ENCODE results near the gene CRYGA. TPM values are rescaled to one million over a fixed set of nuclear protein-coding genes. Genes with fewer than 3 reads are reported as not detected.
"Not testable (repeated sequence)": the region's sequence is repeated elsewhere in the genome, so short reads cannot be mapped to it uniquely, and the experiment has no call there.

CRYGA gene
- total RNA-seq, 1 donor from 2014 or later, result not detected

GRCh38 chr2:208164951-208165755 lies 1.8 kb upstream of the CRYGA start:
- DNase-seq (ENCODE audit: low spot score), result no peak

GRCh38 chr2:208156439-208156838 lies 7.0 kb downstream of the CRYGA start:
- no peak for DNase-seq (ENCODE audit: low spot score)

- DNase-seq (ENCODE audit: low spot score), result no peak
Measured at GRCh38 chr2:208153156-208153555, 10.2 kb downstream of the CRYGA start.

- no peak for DNase-seq (ENCODE audit: low spot score)
Measured at GRCh38 chr2:208150956-208151355, 12.4 kb downstream of the CRYGA start.

DNA sequence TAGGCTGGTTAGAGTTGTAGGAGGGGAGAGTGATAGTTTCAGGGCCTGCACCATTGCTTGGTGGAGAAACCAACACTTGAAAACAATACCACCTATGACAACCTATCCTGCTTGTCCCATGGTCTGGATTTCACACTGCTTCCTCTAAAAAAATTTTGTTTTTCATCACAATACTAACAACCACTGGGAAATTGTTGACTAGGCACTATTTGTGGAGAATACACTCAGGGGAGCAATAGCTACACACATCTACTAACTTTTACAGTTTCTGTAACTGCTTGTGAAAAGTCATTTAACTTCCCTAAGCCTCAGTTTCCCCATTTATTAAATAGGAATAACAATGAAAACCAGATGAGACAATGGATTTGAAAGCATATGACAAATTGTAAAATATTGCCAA lies 13.3 kb downstream of the CRYGA start:
- no peak for DNase-seq (ENCODE audit: low spot score)

DNA sequence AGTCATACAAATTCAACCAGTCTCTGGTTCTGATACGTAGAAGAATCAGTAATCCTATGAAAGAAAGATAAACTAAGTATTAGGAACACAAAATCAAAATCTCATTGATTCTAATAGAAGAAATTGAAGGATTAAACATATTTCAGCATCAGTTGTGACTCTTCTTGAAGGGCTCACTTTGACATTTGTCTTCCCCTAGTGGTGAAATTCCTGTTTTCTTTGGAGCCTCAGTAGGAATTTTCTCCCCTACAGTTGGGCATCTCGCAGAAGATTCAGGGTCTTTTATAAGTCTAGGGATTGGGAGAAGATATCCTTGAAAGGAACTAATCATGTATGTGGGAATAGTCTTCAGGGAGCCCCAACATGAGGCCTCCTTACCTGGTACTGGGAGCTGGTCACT lies 14.6 kb downstream of the CRYGA start:
- DNase-seq (ENCODE audit: low spot score), result no peak

GRCh38 chr2:208147759-208148158 lies 15.6 kb downstream of the CRYGA start:
- no peak for DNase-seq (ENCODE audit: low spot score)

- no peak for DNase-seq (ENCODE audit: low spot score)
Measured at GRCh38 chr2:208147008-208147407, 16.4 kb downstream of the CRYGA start.

DNA sequence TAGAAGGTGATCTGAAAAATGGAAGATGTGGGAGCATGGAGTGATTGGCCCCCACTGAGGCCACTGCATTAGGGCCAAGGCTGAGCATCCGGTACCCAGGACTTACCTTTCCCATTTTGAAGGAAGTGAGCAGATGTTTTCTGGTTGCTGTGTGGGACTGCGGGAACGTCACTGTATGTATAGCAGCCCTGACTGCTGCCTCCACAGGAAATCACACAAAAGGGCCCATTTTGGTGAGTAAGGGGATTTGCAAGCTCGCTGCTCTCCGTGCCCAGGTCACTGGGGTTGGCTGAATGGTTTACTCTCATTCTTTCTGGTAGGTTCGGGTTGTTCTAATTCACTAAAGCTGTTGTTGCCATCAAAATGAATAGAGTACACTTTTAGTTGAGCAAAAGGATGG lies 17.4 kb downstream of the CRYGA start, which contains the start of gene CRYGB:
Gene CRYGB (minus strand): TSS at position 153 of the 400 bp plus-strand sequence. CDS start 38 bp downstream, at position 115.
- DNase-seq (ENCODE audit: low spot score), result no peak

- DNase-seq (ENCODE audit: low spot score), result no peak
Measured at GRCh38 chr2:208142925-208143799, 20.2 kb downstream of the CRYGA start.

DNA sequence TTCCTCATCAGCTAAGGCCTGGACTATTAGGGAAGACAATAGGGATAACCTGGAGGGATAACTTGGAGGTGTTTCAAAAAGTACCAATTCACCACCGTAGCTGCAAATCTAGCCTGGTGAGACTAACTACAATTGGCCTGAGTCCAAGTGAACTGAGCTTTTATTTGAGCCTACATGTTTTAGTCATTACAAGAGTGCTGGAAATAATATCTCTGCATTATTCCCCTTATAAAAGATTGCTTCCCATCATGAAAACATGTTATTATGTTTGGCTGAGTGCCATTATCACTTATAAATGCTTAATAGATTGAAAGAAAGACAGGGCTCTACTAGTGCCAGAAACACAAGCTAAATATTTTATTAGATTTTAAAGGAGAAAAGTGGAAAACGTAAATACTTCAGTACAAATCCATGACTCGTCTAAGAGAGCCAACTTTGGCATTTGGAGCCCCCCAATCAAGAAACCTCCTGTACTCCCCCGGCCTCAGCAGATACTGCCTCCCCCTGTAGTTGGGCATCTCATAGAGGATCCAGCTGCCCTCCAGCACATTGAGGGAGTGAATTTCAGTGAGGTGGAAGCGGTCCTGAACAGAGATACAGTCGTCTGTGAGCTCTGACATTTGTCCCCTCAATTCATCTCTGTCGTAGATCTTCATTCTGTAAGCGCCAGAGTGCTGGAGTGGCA lies 21.0 kb downstream of the CRYGA start:
- no peak for DNase-seq (ENCODE audit: low spot score)

GRCh38 chr2:208139447-208139846 lies 23.9 kb downstream of the CRYGA start:
- no peak for DNase-seq (ENCODE audit: low spot score)

- not testable (repeated sequence) for DNase-seq (ENCODE audit: low spot score)
Measured at GRCh38 chr2:208138334-208138733, 25.1 kb downstream of the CRYGA start.

- DNase-seq (ENCODE audit: low spot score), result no peak
Measured at GRCh38 chr2:208136716-208137094, 26.7 kb downstream of the CRYGA start.

DNA sequence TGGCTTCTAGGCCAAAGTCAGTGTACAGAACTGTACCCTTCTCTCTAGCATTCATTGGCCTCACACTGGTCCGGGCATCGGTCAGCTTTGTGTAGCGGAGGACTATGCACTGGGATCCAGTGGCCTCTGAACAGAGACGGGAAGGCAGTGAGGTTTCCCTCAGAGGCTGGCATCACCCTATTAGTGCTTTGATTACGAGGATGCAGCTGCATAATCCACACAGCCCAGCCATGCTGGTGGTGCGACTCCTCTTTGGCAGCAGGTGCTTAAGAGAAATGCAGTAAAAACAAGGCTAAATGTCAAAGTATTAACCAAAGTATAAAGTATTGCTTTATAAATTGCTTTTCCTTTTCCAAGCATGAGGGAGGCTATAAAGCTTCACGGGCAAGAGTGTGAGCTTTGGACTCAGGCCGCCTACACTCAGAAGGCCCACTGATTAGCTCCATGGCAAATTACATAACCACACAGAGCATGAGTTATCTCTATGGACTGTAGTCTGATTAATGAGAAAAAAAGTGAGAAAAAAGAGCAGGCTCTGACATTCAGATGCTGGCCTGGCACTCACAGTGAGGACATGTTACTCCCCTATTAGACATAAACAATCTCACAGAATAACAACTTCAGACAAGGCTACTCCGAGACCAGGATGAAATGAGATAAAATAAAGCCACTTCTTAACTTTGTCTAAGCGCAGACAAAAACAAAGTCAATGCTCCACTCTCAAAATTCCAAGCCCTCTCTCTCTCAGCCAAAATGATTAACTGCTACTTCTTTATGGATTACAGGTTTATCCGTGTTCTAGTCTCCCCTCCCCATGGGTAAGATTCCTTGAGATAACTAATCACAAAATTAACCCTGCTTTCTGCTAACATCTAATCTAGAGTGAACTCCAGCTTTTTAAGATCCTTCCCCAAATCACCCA lies 27.3 kb downstream of the CRYGA start:
- DNase-seq (ENCODE audit: low spot score), result no peak

- DNase-seq (ENCODE audit: low spot score), result no peak
Measured at GRCh38 chr2:208134928-208135586, 28.3 kb downstream of the CRYGA start.

- no peak for DNase-seq (ENCODE audit: low spot score)
Measured at GRCh38 chr2:208130712-208131110, 32.7 kb downstream of the CRYGA start.

GRCh38 chr2:208129744-208130711 lies 33.4 kb downstream of the CRYGA start, which contains the start of gene CRYGC:
Gene CRYGC, minus strand, starts transcription at chr2:208129828. Its CDS starts 36 bp downstream, at chr2:208129792.
- no peak for DNase-seq (ENCODE audit: low spot score)

- no peak for DNase-seq (ENCODE audit: low spot score)
Measured at GRCh38 chr2:208128136-208128535, 35.3 kb downstream of the CRYGA start.

Measured in ureter (tissue), 1 donor.